A204.1 (cell line): ENCODE data around the gene ENOX1.

ENCODE experiments used
- FAIRE-seq: peaks from 2 replicates; lab custom pipeline; 2012; peaks lifted over from hg19 to GRCh38; lab: Jason Lieb, UNC

The ENOX1 gene

GRCh38 chr13:43383498-43384165 lies 403.1 kb downstream of the ENOX1 start:
- no peak for FAIRE-seq

GRCh38 chr13:43379738-43380137 lies 407.0 kb downstream of the ENOX1 start:
- FAIRE-seq, result no peak

GRCh38 chr13:43377973-43378372 lies 408.8 kb downstream of the ENOX1 start:
- no peak for FAIRE-seq

- FAIRE-seq, result no peak
These were observed 409.6 kb downstream of the ENOX1 start for GRCh38 chr13:43377149-43377548.

GRCh38 chr13:43376596-43376995 lies 410.2 kb downstream of the ENOX1 start:
- no peak for FAIRE-seq

GRCh38 chr13:43375797-43376465 lies 410.8 kb downstream of the ENOX1 start:
- FAIRE-seq, result no peak

GRCh38 chr13:43374621-43375020 lies 412.2 kb downstream of the ENOX1 start:
- no peak for FAIRE-seq

- FAIRE-seq, result no peak
These were observed 413.4 kb downstream of the ENOX1 start for GRCh38 chr13:43373400-43373799.

- FAIRE-seq, result no peak
These were observed 415.9 kb downstream of the ENOX1 start for GRCh38 chr13:43370842-43371241.

- no peak for FAIRE-seq
These were observed 417.5 kb downstream of the ENOX1 start for GRCh38 chr13:43369319-43369718.

- peak; percentile 30 for FAIRE-seq
These were observed 418.8 kb downstream of the ENOX1 start for GRCh38 chr13:43368003-43368402.

GRCh38 chr13:43365039-43365344 lies 421.8 kb downstream of the ENOX1 start:
- FAIRE-seq, result no peak

GRCh38 chr13:43364210-43365038 lies 422.3 kb downstream of the ENOX1 start:
- FAIRE-seq, result no peak

- FAIRE-seq, result no peak
These were observed 423.4 kb downstream of the ENOX1 start for GRCh38 chr13:43363156-43363953.

GRCh38 chr13:43362556-43362955 lies 424.2 kb downstream of the ENOX1 start:
- no peak for FAIRE-seq

GRCh38 chr13:43360892-43361610 lies 425.7 kb downstream of the ENOX1 start:
- FAIRE-seq, result no peak

GRCh38 chr13:43360171-43360570 lies 426.6 kb downstream of the ENOX1 start:
- FAIRE-seq, result no peak

- no peak for FAIRE-seq
These were observed 427.2 kb downstream of the ENOX1 start for GRCh38 chr13:43359536-43359935.

- FAIRE-seq, result no peak
These were observed 429.2 kb downstream of the ENOX1 start for GRCh38 chr13:43357564-43357963.

GRCh38 chr13:43356567-43356966 lies 430.2 kb downstream of the ENOX1 start:
- no peak for FAIRE-seq

GRCh38 chr13:43355774-43356173 lies 431.0 kb downstream of the ENOX1 start:
- no peak for FAIRE-seq
